ENCODE results near the gene ETNK2. TPM values are rescaled to one million over a fixed set of nuclear protein-coding genes. Genes with fewer than 3 reads are reported as not detected.

ETNK2 gene
- total and polyA plus RNA-seq, 2 donors (not counting 1 experiment from before 2014, with no cell fraction given): 0.49 to 2.8 TPM

DNA sequence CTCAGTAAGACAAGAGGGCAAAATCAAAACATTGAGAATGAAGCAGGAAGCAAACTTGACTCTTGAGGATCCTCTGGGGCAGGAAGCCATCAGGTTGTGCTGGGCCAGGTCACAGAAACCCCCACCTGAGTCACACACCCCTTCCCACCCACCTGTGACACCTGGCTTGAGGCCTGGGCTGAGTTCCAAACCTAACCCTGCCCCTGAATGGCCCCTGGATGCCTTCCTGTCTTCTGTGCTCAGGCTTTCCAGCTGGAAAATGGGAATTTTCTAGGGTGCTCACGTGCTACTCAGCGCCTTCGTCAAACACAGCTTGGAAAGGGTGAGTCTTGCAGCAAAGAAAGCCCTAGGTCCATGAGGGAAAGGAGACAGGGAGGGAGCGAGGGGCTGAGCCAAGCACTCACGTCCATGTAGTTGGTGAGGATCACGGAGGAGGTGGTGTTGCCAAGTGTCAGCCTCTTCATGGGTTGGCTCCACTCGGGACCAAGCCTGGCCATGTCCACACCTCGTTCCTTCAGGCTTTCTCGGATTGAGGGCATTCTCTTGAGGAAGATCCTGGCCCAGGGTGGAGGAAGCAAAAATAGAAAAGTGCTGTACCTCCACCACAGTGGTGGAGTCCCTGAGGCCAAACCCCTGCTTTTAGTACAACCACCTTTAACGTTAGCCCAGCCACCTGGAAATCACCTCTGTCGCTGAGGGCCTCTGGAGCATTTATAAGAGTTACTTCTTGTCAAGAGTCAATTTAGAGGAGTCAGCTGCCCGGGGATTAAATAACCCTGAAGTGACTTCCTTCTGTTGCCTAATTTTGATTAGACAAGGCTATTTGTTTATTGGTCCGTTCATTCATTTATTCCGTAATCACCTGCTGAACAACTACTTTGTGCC lies 10.0 kb upstream of the ETNK2 start:
- H3K4me2 ChIP-seq (replicated peaks; ENCODE audit: low read depth, low read length, poor library complexity, severe bottlenecking): no peak overlapping the region
- Mint-ChIP-seq H3K9me3 (ENCODE audit: insufficient read depth) (no peaks in the 10 kb centered on the region), H3K4me1 (no peaks in the 10 kb centered on the region), H3K27me3 (peaks cover 37% of the 10 kb centered on the region), H3K27ac (no peak overlapping the region), H3K4me3 (no peak overlapping the region)
- no peak overlapping the region for H3K4me3 ChIP-seq (ENCODE audit: control extremely low read depth in 1 of 5, extremely low read depth in 1 of 5, insufficient read depth in 1 of 5, low read depth in 2 of 5, low read length in 4 of 5)
- DNase-seq: no peak
- H3K36me3 ChIP-seq (replicated peaks in 1 of 2; ENCODE audit: control extremely low read depth in 1 of 2, control insufficient read depth in 1 of 2, extremely low read depth in 1 of 2, insufficient read depth in 2 of 2, low read length in 1 of 2): no peaks in the 10 kb centered on the region
- no peaks in the 10 kb centered on the region for H4K20me1 ChIP-seq (ENCODE audit: control insufficient read depth, insufficient read depth, low read length, poor library complexity, severe bottlenecking)
- H3K9me3 ChIP-seq (ENCODE audit: control extremely low read depth in 1 of 3, control insufficient read depth in 2 of 3, insufficient read depth in 1 of 3, low read length in 2 of 3): peaks cover 0 to 10% (median 0%) of the 10 kb centered on the region in 3 donors
- 78% methylated on average over 13 of the region's 14 CpGs for WGBS (ENCODE audit: insufficient coverage)
- H3K27me3 ChIP-seq (replicated peaks in 1 of 4; ENCODE audit: control extremely low read depth in 1 of 4, control insufficient read depth in 3 of 4, insufficient read depth in 4 of 4, low read length in 3 of 4): peaks cover 0 to 17% (median 3%) of the 10 kb centered on the region in 4 experiments
- TF ChIP-seq EZH2 (IDR thresholded peaks at IDR 0.05; ENCODE audit: borderline replicate concordance, insufficient read depth, low read depth, low read length, poor library complexity, severe bottlenecking): no peak
- TF ChIP-seq, protein P1, sequence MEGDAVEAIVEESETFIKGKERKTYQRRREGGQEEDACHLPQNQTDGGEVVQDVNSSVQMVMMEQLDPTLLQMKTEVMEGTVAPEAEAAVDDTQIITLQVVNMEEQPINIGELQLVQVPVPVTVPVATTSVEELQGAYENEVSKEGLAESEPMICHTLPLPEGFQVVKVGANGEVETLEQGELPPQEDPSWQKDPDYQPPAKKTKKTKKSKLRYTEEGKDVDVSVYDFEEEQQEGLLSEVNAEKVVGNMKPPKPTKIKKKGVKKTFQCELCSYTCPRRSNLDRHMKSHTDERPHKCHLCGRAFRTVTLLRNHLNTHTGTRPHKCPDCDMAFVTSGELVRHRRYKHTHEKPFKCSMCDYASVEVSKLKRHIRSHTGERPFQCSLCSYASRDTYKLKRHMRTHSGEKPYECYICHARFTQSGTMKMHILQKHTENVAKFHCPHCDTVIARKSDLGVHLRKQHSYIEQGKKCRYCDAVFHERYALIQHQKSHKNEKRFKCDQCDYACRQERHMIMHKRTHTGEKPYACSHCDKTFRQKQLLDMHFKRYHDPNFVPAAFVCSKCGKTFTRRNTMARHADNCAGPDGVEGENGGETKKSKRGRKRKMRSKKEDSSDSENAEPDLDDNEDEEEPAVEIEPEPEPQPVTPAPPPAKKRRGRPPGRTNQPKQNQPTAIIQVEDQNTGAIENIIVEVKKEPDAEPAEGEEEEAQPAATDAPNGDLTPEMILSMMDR (IDR thresholded peaks at IDR 0.05): no peak
- ChIA-PET POLR2A (no interaction called here), CTCF (interaction anchor here (0.6 to 4.7 kb wide), 18 partner anchors 8 to 646 kb away, joined by 3 to 99 read pairs (median 5); partner anchors contain the start of gene PLEKHA6)
- no peak overlapping the region for H2AFZ ChIP-seq (ENCODE audit: insufficient read depth, low read depth, low read length, poor library complexity, severe bottlenecking)
- intact Hi-C loops (cut with micrococcal nuclease): loop anchor here (1.0 to 2.0 kb wide), 3 partner anchors 45 to 341 kb away; no protein-coding TSS in a partner anchor
- H3K79me2 ChIP-seq (ENCODE audit: control insufficient read depth, insufficient read depth, low read length): no peaks in the 10 kb centered on the region
- H3K9ac ChIP-seq (ENCODE audit: low read length): no peak overlapping the region
- no peak overlapping the region for H3K27ac ChIP-seq (ENCODE audit: low read length in 2 of 2)
- no peak for ATAC-seq (ENCODE audit: low read depth)
- no peaks in the 10 kb centered on the region for H3K4me1 ChIP-seq (ENCODE audit: control insufficient read depth in 2 of 2, insufficient read depth in 2 of 2, low read length in 2 of 2)

DNA sequence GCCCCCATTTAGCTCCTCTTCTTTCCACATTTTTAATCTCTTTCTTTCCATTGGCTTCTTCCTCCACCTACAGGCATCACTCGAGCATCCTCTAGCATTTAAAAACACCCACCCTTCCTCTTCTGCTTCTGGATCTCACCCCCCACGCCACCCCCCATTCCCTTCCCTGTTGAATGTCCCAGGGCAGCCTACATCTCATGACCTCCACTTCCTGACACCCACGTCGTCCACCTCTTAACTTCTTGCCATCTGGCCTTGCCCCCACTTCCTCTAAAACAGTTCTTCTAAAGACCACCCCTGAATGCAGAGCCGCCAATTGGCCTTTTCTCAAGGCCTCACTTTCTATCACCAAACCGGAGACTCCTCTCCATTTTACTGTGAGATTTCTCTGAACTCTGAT lies 6.1 kb upstream of the ETNK2 start:
- Histone ChIP-seq H3K79me2 (ENCODE audit: control insufficient read depth, insufficient read depth, low read length) (no peaks in the 10 kb centered on the region), H3K4me1 (ENCODE audit: control insufficient read depth in 2 of 2, insufficient read depth in 2 of 2, low read length in 2 of 2) (no peaks in the 10 kb centered on the region), H3K36me3 (replicated peaks in 1 of 2; ENCODE audit: control extremely low read depth in 1 of 2, control insufficient read depth in 1 of 2, extremely low read depth in 1 of 2, insufficient read depth in 2 of 2, low read length in 1 of 2) (no peaks in the 10 kb centered on the region), H3K9ac (ENCODE audit: low read length) (no peak overlapping the region), H3K27me3 (replicated peaks in 1 of 4; ENCODE audit: control extremely low read depth in 1 of 4, control insufficient read depth in 3 of 4, insufficient read depth in 4 of 4, low read length in 3 of 4) (peaks cover 0 to 18% (median 2%) of the 10 kb centered on the region in 4 experiments), H2AFZ (ENCODE audit: insufficient read depth, low read depth, low read length, poor library complexity, severe bottlenecking) (no peak overlapping the region), H4K20me1 (ENCODE audit: control insufficient read depth, insufficient read depth, low read length, poor library complexity, severe bottlenecking) (no peaks in the 10 kb centered on the region), H3K4me2 (replicated peaks; ENCODE audit: low read depth, low read length, poor library complexity, severe bottlenecking) (no peak overlapping the region), H3K27ac (ENCODE audit: low read length in 2 of 2) (no peak overlapping the region), H3K4me3 (ENCODE audit: control extremely low read depth in 1 of 5, extremely low read depth in 1 of 5, insufficient read depth in 1 of 5, low read depth in 2 of 5, low read length in 4 of 5) (no peak overlapping the region), H3K9me3 (ENCODE audit: control extremely low read depth in 1 of 3, control insufficient read depth in 2 of 3, insufficient read depth in 1 of 3, low read length in 2 of 3) (no peaks in the 10 kb centered on the region)
- 57% methylated on average over 6 of the region's 6 CpGs for WGBS (ENCODE audit: insufficient coverage)
- TF ChIP-seq, protein P1 (IDR thresholded peaks at IDR 0.05): no peak
- TF ChIP-seq EZH2 (IDR thresholded peaks at IDR 0.05; ENCODE audit: borderline replicate concordance, insufficient read depth, low read depth, low read length, poor library complexity, severe bottlenecking): no peak
- Mint-ChIP-seq H3K4me3 (no peak overlapping the region), H3K4me1 (peaks cover under 1% of the 10 kb centered on the region), H3K27ac (no peak overlapping the region), H3K9me3 (ENCODE audit: insufficient read depth) (no peaks in the 10 kb centered on the region), H3K27me3 (peaks cover 55% of the 10 kb centered on the region)
- DNase-seq (no peak), ATAC-seq (ENCODE audit: low read depth) (no peak)
- POLR2A ChIA-PET: no interaction called here
- intact Hi-C loops (cut with micrococcal nuclease): no loop called here
- CTCF ChIA-PET: interaction anchor here (0.6 to 2.0 kb wide), 2 partner anchors 206 to 237 kb away, joined by 4 to 10 read pairs; no protein-coding TSS in a partner anchor
